GM20000 (cell line): ENCODE data around the gene NECTIN4.

Experiments
- DNase-seq: peaks from one replicate; pipeline ENCODE4 v3.0.0; 2012; ENCODE audit warnings: low spot score
- CTCF ChIP-seq: IDR thresholded peaks from 2 replicates; pipeline ENCODE4 v1.5.1; 2012; ENCODE audit warnings: mild to moderate bottlenecking, control low read depth; ENCODE audit errors: extremely low read depth, missing control alignments

Gene NECTIN4

GRCh38 chr1:161048949-161049722, 40.2 kb downstream of the NECTIN4 start:
- no peak for DNase-seq
- TF ChIP-seq CTCF = no peak

- no peak for TF ChIP-seq CTCF
- DNase-seq = no peak
Observed at GRCh38 chr1:161047436-161048420, 41.6 kb downstream of the NECTIN4 start.

- TF ChIP-seq CTCF = no peak
Observed at GRCh38 chr1:161046605-161047228, 42.6 kb downstream of the NECTIN4 start.

GRCh38 chr1:161045736-161046604, 43.4 kb downstream of the NECTIN4 start, which contains the start of gene USF1:
Gene USF1, minus strand, starts transcription at chr1:161045977. Its CDS starts 2,702 bp downstream, at chr1:161043275.
- DNase-seq = peak; percentile 92
- no peak for TF ChIP-seq CTCF

More at GRCh38 chr1:161046605-161047228, 42.6 kb downstream of the NECTIN4 start:
- DNase-seq = peak; percentile 86

- DNase-seq = peak; percentile 82
- no peak for TF ChIP-seq CTCF
Observed at GRCh38 chr1:161044908-161045735, 44.2 kb downstream of the NECTIN4 start.

- no peak for TF ChIP-seq CTCF
- DNase-seq = no peak
Observed at GRCh38 chr1:161044535-161044907, 44.8 kb downstream of the NECTIN4 start.
